ENCODE data around the gene ZNF548. TPM values are rescaled to one million over a fixed set of nuclear protein-coding genes. Genes with fewer than 3 reads are reported as not detected.

Gene ZNF548
- total RNA-seq, 2 donors from 2014 or later: 48.2 to 49.1 TPM

DNA sequence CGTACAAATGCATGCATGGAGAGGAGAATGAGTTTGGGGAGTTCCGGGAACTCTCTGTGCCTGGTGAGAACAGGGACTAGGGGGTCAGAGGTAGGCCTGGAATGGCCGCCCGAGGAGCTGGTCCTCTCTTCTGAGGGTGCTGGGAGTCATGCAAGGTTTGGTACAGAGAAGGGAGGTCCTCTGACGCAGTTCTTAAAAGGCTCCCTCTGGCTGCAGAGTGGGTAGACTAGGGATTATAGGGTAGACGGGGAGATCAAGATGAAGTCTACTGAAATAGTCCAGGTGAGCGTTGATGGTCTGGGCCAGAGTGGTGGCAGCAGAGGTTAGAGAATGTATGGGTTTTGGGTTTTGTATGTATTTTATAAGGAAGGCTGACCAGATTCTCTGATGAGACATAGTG is 37.8 kb upstream of the ZNF548 start:
- no peaks in the 10 kb centered on the region for H3K27me3 ChIP-seq (replicated peaks; ENCODE audit: insufficient read depth)
- H3K4me1 ChIP-seq (ENCODE audit: control insufficient read depth in 1 of 2, low read depth in 2 of 2): peaks cover 8 to 11% of the 10 kb centered on the region in 2 donors
- DNase-seq (ENCODE audit: low spot score) (no peak), ATAC-seq (ENCODE audit: insufficient number of reproducible peaks, low FRiP score, low read depth) (no peak)
- TF ChIP-seq, protein P1, sequence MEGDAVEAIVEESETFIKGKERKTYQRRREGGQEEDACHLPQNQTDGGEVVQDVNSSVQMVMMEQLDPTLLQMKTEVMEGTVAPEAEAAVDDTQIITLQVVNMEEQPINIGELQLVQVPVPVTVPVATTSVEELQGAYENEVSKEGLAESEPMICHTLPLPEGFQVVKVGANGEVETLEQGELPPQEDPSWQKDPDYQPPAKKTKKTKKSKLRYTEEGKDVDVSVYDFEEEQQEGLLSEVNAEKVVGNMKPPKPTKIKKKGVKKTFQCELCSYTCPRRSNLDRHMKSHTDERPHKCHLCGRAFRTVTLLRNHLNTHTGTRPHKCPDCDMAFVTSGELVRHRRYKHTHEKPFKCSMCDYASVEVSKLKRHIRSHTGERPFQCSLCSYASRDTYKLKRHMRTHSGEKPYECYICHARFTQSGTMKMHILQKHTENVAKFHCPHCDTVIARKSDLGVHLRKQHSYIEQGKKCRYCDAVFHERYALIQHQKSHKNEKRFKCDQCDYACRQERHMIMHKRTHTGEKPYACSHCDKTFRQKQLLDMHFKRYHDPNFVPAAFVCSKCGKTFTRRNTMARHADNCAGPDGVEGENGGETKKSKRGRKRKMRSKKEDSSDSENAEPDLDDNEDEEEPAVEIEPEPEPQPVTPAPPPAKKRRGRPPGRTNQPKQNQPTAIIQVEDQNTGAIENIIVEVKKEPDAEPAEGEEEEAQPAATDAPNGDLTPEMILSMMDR (IDR thresholded peaks at IDR 0.05): no peak
- peak overlapping the region; percentile 82 for H3K4me3 ChIP-seq
- peak overlapping the region in 1 of 2 donors; percentile 58 for H3K27ac ChIP-seq
- H3K36me3 ChIP-seq: peaks cover 36% of the 10 kb centered on the region
- H3K9me3 ChIP-seq: peaks cover 34% of the 10 kb centered on the region

DNA sequence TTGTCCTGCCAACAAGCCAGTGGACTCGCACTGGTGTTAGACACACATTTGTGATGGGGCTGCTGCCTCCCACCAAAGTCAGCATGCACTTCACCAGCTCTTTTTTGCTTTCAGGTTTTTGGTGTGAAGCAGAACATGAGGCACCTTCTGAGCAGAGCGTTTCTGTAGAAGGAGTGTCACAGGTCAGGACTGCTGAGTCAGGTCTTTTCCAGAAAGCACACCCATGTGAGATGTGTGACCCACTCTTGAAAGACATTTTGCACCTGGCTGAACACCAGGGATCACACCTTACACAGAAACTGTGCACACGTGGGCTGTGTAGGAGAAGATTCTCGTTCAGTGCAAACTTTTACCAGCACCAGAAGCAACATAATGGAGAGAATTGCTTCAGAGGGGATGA is 33.7 kb upstream of the ZNF548 start:
- Histone ChIP-seq H3K27ac (no peak overlapping the region), H3K27me3 (replicated peaks; ENCODE audit: insufficient read depth) (no peaks in the 10 kb centered on the region), H3K4me3 (no peak overlapping the region), H3K4me1 (ENCODE audit: control insufficient read depth in 1 of 2, low read depth in 2 of 2) (peaks cover 8 to 11% of the 10 kb centered on the region in 2 donors), H3K36me3 (peaks cover 51% of the 10 kb centered on the region), H3K9me3 (peaks cover 57% of the 10 kb centered on the region)
- ATAC-seq (ENCODE audit: insufficient number of reproducible peaks, low FRiP score, low read depth) (no peak), DNase-seq (ENCODE audit: low spot score) (no peak)
- TF ChIP-seq, protein P1 (IDR thresholded peaks at IDR 0.05): no peak

DNA sequence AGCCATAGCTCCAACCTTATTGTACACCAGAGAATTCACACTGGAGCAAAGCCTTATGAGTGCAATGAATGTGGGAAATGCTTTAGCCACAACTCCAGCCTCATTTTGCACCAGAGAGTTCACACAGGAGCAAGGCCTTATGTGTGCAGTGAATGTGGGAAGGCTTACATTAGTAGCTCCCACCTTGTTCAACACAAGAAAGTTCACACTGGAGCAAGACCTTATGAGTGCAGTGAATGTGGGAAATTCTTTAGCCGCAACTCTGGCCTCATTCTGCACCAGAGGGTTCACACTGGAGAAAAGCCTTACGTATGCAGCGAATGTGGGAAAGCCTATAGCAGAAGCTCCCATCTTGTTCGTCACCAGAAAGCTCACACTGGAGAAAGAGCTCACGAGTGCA is 32.2 kb upstream of the ZNF548 start:
- Histone ChIP-seq H3K9me3 (peaks cover 61% of the 10 kb centered on the region), H3K36me3 (peaks cover 51% of the 10 kb centered on the region)

DNA sequence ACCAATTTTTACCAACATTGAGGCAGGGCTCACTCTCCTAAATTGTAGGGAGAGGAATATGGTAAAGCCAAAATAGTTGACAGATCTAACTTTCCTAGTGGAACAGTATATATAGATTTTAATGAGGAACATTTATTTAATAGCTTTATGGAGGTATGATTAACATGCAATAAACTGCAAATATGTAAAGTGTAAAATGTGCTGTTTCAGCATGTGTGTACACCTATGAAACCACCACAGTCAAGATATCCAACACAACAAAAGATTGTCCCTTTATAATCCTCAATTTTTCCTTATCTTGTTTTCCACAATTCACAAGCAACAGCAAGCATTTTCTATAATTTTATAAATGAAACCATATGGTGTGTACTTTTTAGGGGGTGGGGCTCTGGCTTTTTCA is 30.4 kb upstream of the ZNF548 start:
- Histone ChIP-seq H3K27me3 (replicated peaks; ENCODE audit: insufficient read depth) (no peaks in the 10 kb centered on the region), H3K27ac (no peak overlapping the region), H3K9me3 (peaks cover 53% of the 10 kb centered on the region), H3K36me3 (peaks cover 41% of the 10 kb centered on the region), H3K4me3 (no peak overlapping the region), H3K4me1 (ENCODE audit: control insufficient read depth in 1 of 2, low read depth in 2 of 2) (peaks cover 0 to 14% of the 10 kb centered on the region in 2 donors)
- TF ChIP-seq, protein P1 (IDR thresholded peaks at IDR 0.05): no peak
- DNase-seq (ENCODE audit: low spot score): no peak
- ATAC-seq (ENCODE audit: insufficient number of reproducible peaks, low FRiP score, low read depth): no peak

More for the DNA sequence above, 32.2 kb upstream of the ZNF548 start:
- Histone ChIP-seq H3K4me1 (ENCODE audit: control insufficient read depth in 1 of 2, low read depth in 2 of 2) (peaks cover 0 to 6% of the 10 kb centered on the region in 2 donors), H3K4me3 (no peak overlapping the region), H3K27me3 (replicated peaks; ENCODE audit: insufficient read depth) (no peaks in the 10 kb centered on the region), H3K27ac (no peak overlapping the region)
- TF ChIP-seq, protein P1 (IDR thresholded peaks at IDR 0.05): no peak
- ATAC-seq (ENCODE audit: insufficient number of reproducible peaks, low FRiP score, low read depth) (no peak), DNase-seq (ENCODE audit: low spot score) (no peak)

DNA sequence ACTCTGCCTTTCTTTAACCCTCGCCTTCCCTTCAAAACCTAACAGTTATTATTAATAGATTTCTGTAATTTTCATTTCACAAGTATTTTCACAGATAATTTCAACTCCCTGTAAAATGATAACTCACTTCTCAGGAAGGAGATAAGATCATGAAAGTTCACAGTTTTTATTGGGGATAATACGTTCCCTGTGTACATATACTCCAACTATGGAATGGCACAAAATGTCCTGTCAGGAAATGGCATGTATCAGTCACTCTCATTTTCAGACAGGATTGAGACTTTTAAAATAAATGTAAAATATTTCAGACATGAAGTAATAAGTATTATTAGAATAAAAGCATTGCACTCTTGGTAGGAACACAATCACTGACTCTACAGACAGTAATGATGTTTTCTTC is 27.2 kb upstream of the ZNF548 start:
- TF ChIP-seq, protein P1 (IDR thresholded peaks at IDR 0.05): no peak
- ATAC-seq (ENCODE audit: insufficient number of reproducible peaks, low FRiP score, low read depth): no peak
- DNase-seq (ENCODE audit: low spot score): no peak
- H3K36me3 ChIP-seq: peaks cover 10% of the 10 kb centered on the region
- no peaks in the 10 kb centered on the region for H3K27me3 ChIP-seq (replicated peaks; ENCODE audit: insufficient read depth)
- H3K4me1 ChIP-seq (ENCODE audit: control insufficient read depth in 1 of 2, low read depth in 2 of 2): peaks cover 0 to 15% of the 10 kb centered on the region in 2 donors
- peak overlapping the region; percentile 71 to 82 for H3K27ac ChIP-seq
- peaks cover 30% of the 10 kb centered on the region for H3K9me3 ChIP-seq
- H3K4me3 ChIP-seq: peak overlapping the region; percentile 95
